BLaER1 (cell line): Measurements from ENCODE around the gene GBP1.
"Not testable (repeated sequence)": the region's sequence is repeated elsewhere in the genome, so short reads cannot be mapped to it uniquely, and the experiment has no call there.

Experiments
- H3K27ac ChIP-seq: shearing (Covaris generic); formaldehyde crosslinking; 2 replicates; pipeline ENCODE4 v1.8.1; 2022
- H3K27me3 ChIP-seq: shearing (Covaris generic); formaldehyde crosslinking; 2 replicates; pipeline ENCODE4 v1.8.1; 2022
- H3K36me3 ChIP-seq: shearing (Covaris generic); formaldehyde crosslinking; 2 replicates; pipeline ENCODE4 v1.8.1; 2022
- H3K4me1 ChIP-seq: shearing (Covaris generic); formaldehyde crosslinking; 2 replicates; pipeline ENCODE4 v1.8.1; 2022
- H3K4me2 ChIP-seq: shearing (Covaris generic); formaldehyde crosslinking; 2 replicates; pipeline ENCODE4 v1.8.1; 2022
- H3K4me3 ChIP-seq: shearing (Covaris generic); formaldehyde crosslinking; 2 replicates; pipeline ENCODE4 v1.8.1; 2022
- H3K9ac ChIP-seq: shearing (Covaris generic); formaldehyde crosslinking; 2 replicates; pipeline ENCODE4 v1.8.1; 2022
- H3K9me3 ChIP-seq: shearing (Covaris generic); formaldehyde crosslinking; 2 replicates; pipeline ENCODE4 v1.8.1; 2022
- H4K20me1 ChIP-seq: shearing (Covaris generic); formaldehyde crosslinking; 2 replicates; pipeline ENCODE4 v1.8.1; 2022
- Cebpa-rat ChIP-seq: shearing (Covaris generic); IDR thresholded peaks from 2 replicates; pipeline ENCODE4 v1.8.1; 2022

GBP1 gene

GRCh38 chr1:89043940-89044339 lies 21.1 kb downstream of the GBP1 start:
- H3K27me3 ChIP-seq, result no peaks in the 10 kb centered on the region
- H3K4me3 ChIP-seq, result no peak overlapping the region
- H4K20me1 ChIP-seq, result no peaks in the 10 kb centered on the region
- H3K4me1 ChIP-seq, result no peaks in the 10 kb centered on the region
- H3K9me3 ChIP-seq, result peaks cover 20% of the 10 kb centered on the region
- no peak overlapping the region for H3K9ac ChIP-seq
- no peak overlapping the region for H3K27ac ChIP-seq
- TF ChIP-seq Cebpa-rat, result no peak
- H3K4me2 ChIP-seq, result no peak overlapping the region
- H3K36me3 ChIP-seq, result 0 out of 2 replicates have a peak, but pooled peaks cover 3% of the 10 kb centered on the region

GRCh38 chr1:89042491-89042890 lies 22.5 kb downstream of the GBP1 start:
- TF ChIP-seq Cebpa-rat, result no peak
- Histone ChIP-seq H3K4me2 (no peak overlapping the region), H3K4me1 (no peaks in the 10 kb centered on the region), H3K36me3 (0 out of 2 replicates have a peak, but pooled peaks cover 3% of the 10 kb centered on the region), H3K4me3 (no peak overlapping the region), H3K27ac (no peak overlapping the region), H3K27me3 (no peaks in the 10 kb centered on the region), H4K20me1 (no peaks in the 10 kb centered on the region), H3K9ac (no peak overlapping the region), H3K9me3 (peaks cover 20% of the 10 kb centered on the region)

GRCh38 chr1:89041721-89042120 lies 23.3 kb downstream of the GBP1 start:
- no peaks in the 10 kb centered on the region for H3K27me3 ChIP-seq
- no peaks in the 10 kb centered on the region for H3K4me1 ChIP-seq
- H3K27ac ChIP-seq, result no peak overlapping the region
- 0 out of 2 replicates have a peak, but pooled peaks cover 3% of the 10 kb centered on the region for H3K36me3 ChIP-seq
- H3K9me3 ChIP-seq, result peaks cover 20% of the 10 kb centered on the region
- no peaks in the 10 kb centered on the region for H4K20me1 ChIP-seq
- TF ChIP-seq Cebpa-rat, result no peak
- no peak overlapping the region for H3K9ac ChIP-seq
- H3K4me3 ChIP-seq, result no peak overlapping the region
- H3K4me2 ChIP-seq, result no peak overlapping the region

- TF ChIP-seq Cebpa-rat, result no peak
- Histone ChIP-seq H3K27me3 (no peaks in the 10 kb centered on the region), H3K4me2 (no peak overlapping the region), H3K4me1 (no peaks in the 10 kb centered on the region), H3K4me3 (no peak overlapping the region), H3K9ac (no peak overlapping the region), H3K27ac (no peak overlapping the region), H3K9me3 (peaks cover 20% of the 10 kb centered on the region), H3K36me3 (0 out of 2 replicates have a peak, but pooled peaks cover 3% of the 10 kb centered on the region), H4K20me1 (no peaks in the 10 kb centered on the region)
These were observed 23.8 kb downstream of the GBP1 start for GRCh38 chr1:89041119-89041641.

GRCh38 chr1:89040315-89040626 lies 24.7 kb downstream of the GBP1 start:
- Histone ChIP-seq H3K36me3 (0 out of 2 replicates have a peak, but pooled peaks cover 3% of the 10 kb centered on the region), H3K4me2 (no peak overlapping the region), H4K20me1 (no peaks in the 10 kb centered on the region), H3K27me3 (no peaks in the 10 kb centered on the region), H3K27ac (no peak overlapping the region), H3K4me3 (no peak overlapping the region), H3K9me3 (peaks cover 20% of the 10 kb centered on the region), H3K9ac (no peak overlapping the region), H3K4me1 (no peaks in the 10 kb centered on the region)
- TF ChIP-seq Cebpa-rat, result no peak

GRCh38 chr1:89037186-89037585 lies 27.8 kb downstream of the GBP1 start:
- Histone ChIP-seq H3K36me3 (no peaks in the 10 kb centered on the region), H3K4me2 (no peak overlapping the region), H3K27me3 (no peaks in the 10 kb centered on the region), H3K9ac (no peak overlapping the region), H4K20me1 (no peaks in the 10 kb centered on the region), H3K4me3 (no peak overlapping the region), H3K9me3 (peaks cover under 1% of the 10 kb centered on the region; the same call in 1 of the 2 replicates), H3K27ac (no peak overlapping the region), H3K4me1 (no peaks in the 10 kb centered on the region)
- no peak for TF ChIP-seq Cebpa-rat

- H3K27me3 ChIP-seq, result no peaks in the 10 kb centered on the region
- no peaks in the 10 kb centered on the region for H3K36me3 ChIP-seq
- H3K4me2 ChIP-seq, result no peak overlapping the region
- H3K4me3 ChIP-seq, result no peak overlapping the region
- H3K9me3 ChIP-seq, result no peaks in the 10 kb centered on the region
- H4K20me1 ChIP-seq, result no peaks in the 10 kb centered on the region
- no peaks in the 10 kb centered on the region for H3K4me1 ChIP-seq
- no peak overlapping the region for H3K9ac ChIP-seq
- H3K27ac ChIP-seq, result no peak overlapping the region
- no peak for TF ChIP-seq Cebpa-rat
These were observed 29.9 kb downstream of the GBP1 start for GRCh38 chr1:89035080-89035479.

- H3K4me2 ChIP-seq, result not testable (repeated sequence)
These were observed 31.0 kb downstream of the GBP1 start for GRCh38 chr1:89034004-89034403.

GRCh38 chr1:89029051-89029450 lies 36.0 kb downstream of the GBP1 start:
- not testable (repeated sequence) for H3K36me3 ChIP-seq, H3K9ac ChIP-seq, H3K4me2 ChIP-seq, H4K20me1 ChIP-seq, H3K9me3 ChIP-seq, H3K27me3 ChIP-seq, H3K27ac ChIP-seq, H3K4me1 ChIP-seq, H3K4me3 ChIP-seq

More at GRCh38 chr1:89034004-89034403, 31.0 kb downstream of the GBP1 start:
- not testable (repeated sequence) for H3K9ac ChIP-seq, H3K4me1 ChIP-seq, H3K9me3 ChIP-seq, H3K36me3 ChIP-seq, H3K27ac ChIP-seq, H3K27me3 ChIP-seq, H4K20me1 ChIP-seq, H3K4me3 ChIP-seq

- no peak overlapping the region for H3K4me2 ChIP-seq
These were observed 39.1 kb downstream of the GBP1 start for GRCh38 chr1:89025928-89026327.

GRCh38 chr1:89023026-89023425 lies 42.0 kb downstream of the GBP1 start:
- no peak for TF ChIP-seq Cebpa-rat
- peak overlapping the region; percentile 86 for H3K4me2 ChIP-seq
- H4K20me1 ChIP-seq, result no peaks in the 10 kb centered on the region
- peak overlapping the region; percentile 68 for H3K4me3 ChIP-seq
- no peak overlapping the region for H3K9ac ChIP-seq
- peaks cover 14% of the 10 kb centered on the region for H3K4me1 ChIP-seq
- no peaks in the 10 kb centered on the region for H3K27me3 ChIP-seq
- no peaks in the 10 kb centered on the region for H3K9me3 ChIP-seq
- H3K27ac ChIP-seq, result peak overlapping the region; percentile 74
- peaks cover 19% of the 10 kb centered on the region for H3K36me3 ChIP-seq

More at GRCh38 chr1:89025928-89026327, 39.1 kb downstream of the GBP1 start:
- Histone ChIP-seq H4K20me1 (no peaks in the 10 kb centered on the region), H3K36me3 (no peaks in the 10 kb centered on the region), H3K4me3 (no peak overlapping the region), H3K9ac (no peak overlapping the region), H3K4me1 (peaks cover 14% of the 10 kb centered on the region), H3K9me3 (peaks cover 5% of the 10 kb centered on the region; the same call in 1 of the 2 replicates), H3K27ac (no peak overlapping the region), H3K27me3 (no peaks in the 10 kb centered on the region)
- no peak for TF ChIP-seq Cebpa-rat
